ENCODE results near the gene RPL13.

GRCh38 chr16:89525146-89525913 lies 35.2 kb upstream of the RPL13 start:
- TF ChIP-seq CTCF (IDR thresholded peaks at IDR 0.05; ENCODE audit: poor library complexity, severe bottlenecking) (no peak), EZH2 (IDR thresholded peaks at IDR 0.05; ENCODE audit: borderline replicate concordance, insufficient read depth, low read length, poor library complexity, severe bottlenecking) (no peak)

Data from neural cell (in vitro differentiated cells).